Effector CD8-positive, alpha-beta T cell (primary cell): ENCODE data around the gene MTR.
A peak's percentile ranks its signal among the peaks of the same experiment; 100 is the strongest.

ENCODE experiments used
- DNase-seq: peaks from one replicate; lab custom pipeline; 2025; lab: John Stamatoyannopoulos, UW
- total RNA-seq, 4 experiments: gene quantifications; one replicate each; lab custom pipeline; 2026; lab: John Stamatoyannopoulos, UW

Gene MTR
- 145 to 230 (median 206) reads per million in 4 experiments for total RNA-seq

DNA sequence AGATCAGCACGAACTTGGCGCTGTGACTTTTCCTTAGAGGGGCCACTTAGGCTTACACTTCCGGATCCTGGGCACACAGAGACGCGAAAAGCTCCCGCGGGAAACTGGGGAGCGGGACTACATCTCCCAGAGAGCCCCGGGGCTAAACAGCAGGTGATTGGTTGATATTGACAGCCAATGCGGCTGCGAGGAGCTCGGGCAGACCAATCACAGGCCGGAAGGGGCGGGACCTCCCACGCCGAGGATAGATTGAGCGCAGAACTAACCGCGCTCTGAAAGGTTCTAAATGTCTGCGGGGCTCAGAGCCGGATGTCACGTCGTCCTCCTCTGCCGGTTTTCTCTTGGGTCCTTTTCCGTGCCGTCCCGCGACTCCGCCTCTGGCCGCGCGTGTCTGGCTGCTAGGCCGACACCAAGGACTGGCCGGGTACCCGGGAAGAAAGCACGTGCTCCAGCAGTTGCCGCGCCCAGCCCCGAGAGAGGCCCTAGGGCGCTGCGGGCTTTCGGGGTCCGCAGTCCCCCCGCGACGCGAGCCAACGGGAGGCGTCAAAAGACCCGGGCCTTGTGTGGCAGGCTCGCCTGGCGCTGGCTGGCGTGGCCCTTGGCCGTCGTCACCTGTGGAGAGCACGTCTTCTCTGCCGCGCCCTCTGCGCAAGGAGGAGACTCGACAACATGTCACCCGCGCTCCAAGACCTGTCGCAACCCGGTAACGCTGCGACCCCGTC lies at the start of gene MTR:
Gene MTR (plus strand): TSS at position 258 of the 722 bp plus-strand sequence. CDS start 412 bp downstream, at position 670.
- DNase-seq = peak; percentile 92

- no peak for DNase-seq
Measured at GRCh38 chr1:236746785-236747184, 48.3 kb upstream of the MTR start.

- DNase-seq = no peak
Measured at GRCh38 chr1:236747311-236747985, 47.6 kb upstream of the MTR start.

GRCh38 chr1:236748268-236748870 lies 46.7 kb upstream of the MTR start:
- DNase-seq = no peak

- no peak for DNase-seq
Measured at GRCh38 chr1:236750928-236751327, 44.2 kb upstream of the MTR start.

DNA sequence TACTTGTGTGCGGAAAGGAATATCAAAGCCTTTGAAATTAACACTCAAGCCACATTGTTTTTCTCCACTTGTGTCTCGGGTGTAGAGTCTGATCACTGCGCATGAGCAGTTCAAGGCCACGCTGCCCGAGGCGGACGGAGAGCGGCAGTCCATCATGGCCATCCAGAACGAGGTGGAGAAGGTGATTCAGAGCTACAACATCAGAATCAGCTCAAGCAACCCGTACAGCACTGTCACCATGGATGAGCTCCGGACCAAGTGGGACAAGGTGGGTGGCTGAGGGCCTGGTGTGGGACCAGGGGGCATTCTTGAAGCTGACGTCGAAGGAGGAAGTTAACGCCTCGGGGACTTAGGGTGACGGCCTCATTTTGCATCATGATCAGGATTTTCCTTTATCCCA lies 43.7 kb upstream of the MTR start:
- DNase-seq = no peak

DNA sequence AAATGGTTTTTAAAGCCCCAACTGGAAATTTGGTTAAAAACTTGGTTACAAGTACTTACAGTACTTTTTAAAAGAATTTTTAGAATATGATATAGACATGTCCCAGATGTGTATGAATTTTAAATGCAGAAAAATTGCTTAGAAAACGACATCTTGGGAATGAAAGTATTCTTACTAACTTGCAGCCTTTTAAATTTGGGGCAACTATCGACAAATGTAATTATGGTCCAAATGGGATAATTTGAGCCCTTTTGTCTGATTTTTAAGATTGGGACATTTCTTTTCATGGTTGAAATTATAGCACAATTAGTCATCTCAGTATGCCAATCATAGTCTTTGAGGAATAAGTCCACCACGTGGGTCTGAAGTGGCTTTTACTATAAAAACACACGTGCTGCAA lies 43.2 kb upstream of the MTR start:
- no peak for DNase-seq

- DNase-seq = no peak
Measured at GRCh38 chr1:236753516-236753915, 41.6 kb upstream of the MTR start.

DNA sequence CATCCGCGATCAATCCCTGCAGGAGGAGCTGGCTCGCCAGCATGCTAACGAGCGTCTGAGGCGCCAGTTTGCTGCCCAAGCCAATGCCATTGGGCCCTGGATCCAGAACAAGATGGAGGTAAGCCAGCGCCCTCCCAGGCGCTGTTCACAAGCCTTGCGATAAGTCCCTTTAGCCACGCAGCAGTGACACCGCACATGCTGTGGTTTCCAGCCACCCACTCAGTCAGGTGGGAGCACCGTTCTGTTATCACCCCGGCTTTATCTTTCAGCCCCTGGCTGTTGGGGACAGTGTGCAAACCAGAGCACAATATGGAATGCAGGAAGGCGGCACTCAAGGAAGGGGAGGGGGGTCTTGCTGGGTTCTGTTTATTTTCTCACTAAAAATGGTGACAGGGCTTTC lies 41.1 kb upstream of the MTR start:
- DNase-seq = no peak

DNA sequence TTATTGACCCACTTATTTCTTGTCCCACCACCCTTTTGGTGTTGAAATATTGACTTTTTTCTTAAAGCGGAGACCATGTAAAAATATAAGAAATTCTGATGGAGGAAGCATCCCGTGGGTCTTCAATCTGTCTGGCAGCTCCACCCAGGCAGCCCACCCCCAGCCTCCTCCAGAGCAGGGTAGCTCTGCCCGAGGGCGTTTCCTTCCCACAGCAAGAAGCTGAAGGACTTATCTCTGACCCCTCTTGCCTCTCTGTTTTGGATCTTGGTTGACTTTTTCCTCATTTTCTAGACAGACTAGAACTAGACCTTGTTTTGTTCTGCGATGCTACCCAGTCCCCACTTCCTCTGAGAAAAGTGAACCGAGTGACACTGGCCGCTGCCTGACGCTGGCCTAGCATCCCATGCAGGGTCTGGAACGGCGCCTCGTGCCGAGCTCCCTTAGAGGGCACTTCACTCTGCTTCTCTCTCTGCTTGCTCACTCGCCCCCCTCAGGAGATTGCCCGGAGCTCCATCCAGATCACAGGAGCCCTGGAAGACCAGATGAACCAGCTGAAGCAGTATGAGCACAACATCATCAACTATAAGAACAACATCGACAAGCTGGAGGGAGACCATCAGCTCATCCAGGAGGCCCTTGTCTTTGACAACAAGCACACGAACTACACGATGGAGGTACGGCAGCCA lies 40.4 kb upstream of the MTR start:
- no peak for DNase-seq

- DNase-seq = no peak
Measured at GRCh38 chr1:236757640-236758039, 37.5 kb upstream of the MTR start.

- DNase-seq = no peak
Measured at GRCh38 chr1:236759252-236759859, 35.7 kb upstream of the MTR start.

- DNase-seq = no peak
Measured at GRCh38 chr1:236760480-236760879, 34.6 kb upstream of the MTR start.

DNA sequence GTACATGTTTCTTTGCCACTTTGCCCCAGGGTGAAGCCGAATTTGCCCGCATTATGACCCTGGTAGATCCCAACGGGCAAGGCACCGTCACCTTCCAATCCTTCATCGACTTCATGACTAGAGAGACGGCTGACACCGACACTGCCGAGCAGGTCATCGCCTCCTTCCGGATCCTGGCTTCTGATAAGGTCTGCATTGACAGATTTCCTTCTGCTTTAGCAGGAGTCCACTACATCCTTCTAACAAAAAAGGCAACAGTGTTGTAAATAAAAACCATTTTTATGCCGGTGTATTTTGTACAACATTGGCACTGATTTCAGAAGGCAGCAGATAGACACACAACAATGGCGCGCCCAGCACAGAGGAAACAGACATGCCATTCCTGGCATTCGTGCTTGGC lies 34.1 kb upstream of the MTR start:
- no peak for DNase-seq

DNA sequence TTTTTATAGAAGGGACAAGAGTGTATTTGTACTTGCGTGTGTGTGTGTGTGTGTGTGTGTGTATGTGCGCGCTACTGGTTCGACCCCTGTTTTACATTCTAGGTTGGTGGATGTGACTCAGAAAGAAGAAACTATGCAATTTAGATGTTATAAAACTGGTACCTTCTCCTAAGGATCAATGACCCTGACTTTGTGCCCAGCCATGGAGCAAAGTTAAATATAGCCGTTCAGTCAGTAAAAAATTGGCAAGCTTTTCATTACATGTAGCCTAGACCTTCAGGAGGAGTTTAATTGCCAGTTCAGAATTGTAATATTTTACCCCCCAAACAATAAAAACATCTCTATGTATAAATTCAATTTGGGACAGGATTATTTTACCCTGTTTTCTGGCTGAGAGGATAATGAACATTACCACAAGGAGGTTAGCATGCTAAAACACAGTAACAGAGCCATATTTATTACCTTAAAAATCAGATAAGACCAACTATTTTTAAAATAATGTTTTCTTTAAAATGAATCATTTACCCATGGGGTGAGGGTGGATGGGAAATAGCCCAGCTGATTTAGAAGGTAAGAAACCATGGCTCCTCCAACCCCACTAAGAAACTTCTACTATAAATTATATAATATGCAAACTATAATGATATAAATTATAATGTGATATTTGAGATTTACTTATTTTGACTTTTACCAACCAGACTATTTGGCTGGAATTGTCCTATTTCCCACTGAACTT lies 33.5 kb upstream of the MTR start:
- DNase-seq = no peak

DNA sequence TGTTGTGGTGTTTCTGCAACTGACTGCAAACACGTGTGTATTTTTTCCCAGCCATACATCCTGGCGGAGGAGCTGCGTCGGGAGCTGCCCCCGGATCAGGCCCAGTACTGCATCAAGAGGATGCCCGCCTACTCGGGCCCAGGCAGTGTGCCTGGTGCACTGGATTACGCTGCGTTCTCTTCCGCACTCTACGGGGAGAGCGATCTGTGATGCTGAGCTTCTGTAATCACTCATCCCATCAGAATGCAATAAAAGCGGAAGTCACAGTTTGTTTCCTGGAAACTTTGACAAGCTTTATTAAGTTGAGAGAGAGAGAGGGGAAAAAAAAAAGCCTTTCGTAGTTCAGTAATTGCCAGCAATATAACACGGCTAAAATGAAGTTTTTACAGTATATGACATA lies 32.7 kb upstream of the MTR start:
- no peak for DNase-seq

- no peak for DNase-seq
Measured at GRCh38 chr1:236765831-236766230, 29.3 kb upstream of the MTR start.

DNA sequence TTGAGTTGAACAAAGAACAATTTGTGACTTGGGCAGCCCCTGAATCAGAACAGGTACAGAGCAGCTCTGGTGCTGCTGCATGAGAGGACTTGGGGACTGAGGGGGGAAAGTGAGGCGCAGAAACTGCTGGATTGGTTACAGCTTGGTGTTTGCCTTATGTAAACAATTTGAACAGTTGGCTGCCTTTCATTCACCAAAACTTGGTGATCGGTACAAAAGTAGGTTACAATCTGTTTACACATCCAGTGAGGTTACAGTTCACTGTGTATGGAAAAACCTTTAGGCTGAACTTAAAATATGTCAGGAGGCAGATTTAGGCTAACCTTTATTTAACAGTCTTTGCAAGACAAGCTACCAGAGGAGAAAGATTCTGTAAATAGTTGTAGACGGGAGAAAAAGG lies 28.6 kb upstream of the MTR start:
- DNase-seq = no peak

DNA sequence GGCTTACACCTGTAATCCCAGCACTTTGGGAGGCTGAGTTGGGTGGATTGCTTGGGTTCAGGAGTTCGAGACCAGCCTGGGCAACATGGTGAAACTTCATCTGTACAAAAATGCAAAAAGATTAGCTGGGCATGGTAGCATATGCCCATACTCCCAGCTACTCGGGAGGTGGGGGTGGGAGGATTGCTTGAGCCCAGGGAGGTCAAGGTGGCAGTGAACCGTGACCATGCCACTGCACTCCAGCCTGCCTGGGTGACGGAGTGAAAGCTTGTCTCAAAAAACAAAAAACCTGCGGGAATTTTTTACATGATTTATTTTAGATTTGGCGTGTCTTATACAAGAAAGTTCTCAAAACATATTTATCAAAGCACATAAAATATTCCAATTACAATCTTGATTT lies 27.8 kb upstream of the MTR start:
- DNase-seq = no peak

DNA sequence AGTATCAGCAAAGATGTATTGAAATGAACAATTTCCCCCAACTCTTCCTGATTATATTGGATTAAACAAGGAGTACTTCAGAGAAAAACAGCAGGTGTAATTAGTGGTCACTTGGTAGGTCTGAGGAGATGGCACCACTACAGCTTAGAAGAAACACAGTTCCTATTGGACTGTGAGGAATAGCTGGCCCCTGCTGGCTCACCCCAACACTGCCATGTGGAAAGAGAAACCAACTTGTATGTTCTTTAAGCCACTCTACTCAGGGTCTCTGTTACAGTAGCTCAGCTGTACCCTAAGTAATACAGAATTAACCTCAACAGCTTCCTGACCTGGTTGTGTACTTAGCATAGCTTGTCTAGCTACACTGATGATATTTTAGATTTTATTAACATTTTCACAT lies 26.5 kb upstream of the MTR start:
- no peak for DNase-seq

- no peak for DNase-seq
Measured at GRCh38 chr1:236773919-236774318, 21.2 kb upstream of the MTR start.

DNA sequence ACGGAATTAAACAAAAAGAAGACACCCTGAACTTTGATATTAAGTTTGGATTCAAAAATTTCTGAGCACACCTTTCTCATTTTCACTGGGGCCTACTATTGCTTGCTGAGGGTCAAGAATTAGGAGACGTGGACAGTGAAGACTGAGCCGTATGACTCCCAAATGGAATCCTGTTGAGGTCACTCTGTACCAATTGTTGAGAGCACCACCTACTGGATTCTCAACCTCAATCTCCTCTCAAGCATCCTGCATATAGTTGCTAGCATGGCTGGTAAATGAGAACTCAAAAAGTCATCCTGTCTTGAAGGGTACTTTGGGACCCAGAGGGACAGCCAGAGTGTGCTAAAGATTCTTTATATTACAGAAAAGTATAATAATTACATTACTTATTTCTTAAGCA lies 20.2 kb upstream of the MTR start:
- DNase-seq = no peak
